Fibroblast of skin of right biceps (primary cell): ENCODE results near the gene C16orf74.
A peak's percentile ranks its signal among the peaks of the same experiment; 100 is the strongest.

Experiments
- DNase-seq: peaks from one replicate; pipeline ENCODE4 v3.0.0-alpha.2; 2013

C16orf74 gene

DNA sequence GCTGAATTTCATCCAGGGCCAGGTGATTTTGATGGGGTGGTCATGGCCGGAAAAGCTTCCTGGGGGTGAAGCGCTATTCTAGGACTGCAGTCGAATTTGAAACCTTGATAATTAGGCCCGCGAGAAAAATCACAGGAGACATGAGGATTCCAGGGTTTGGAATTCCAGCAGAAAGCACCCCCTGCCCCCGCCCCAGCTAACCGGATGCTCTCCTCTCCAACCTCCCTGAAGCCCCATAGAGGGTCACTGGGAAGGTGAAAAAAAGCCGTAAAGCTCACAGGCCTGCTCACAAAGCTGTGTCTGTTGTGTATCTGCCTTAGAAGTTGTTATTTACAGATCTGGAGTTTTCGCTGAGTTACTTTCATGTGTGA, 61.0 kb downstream of the C16orf74 start:
- no peak for DNase-seq

DNA sequence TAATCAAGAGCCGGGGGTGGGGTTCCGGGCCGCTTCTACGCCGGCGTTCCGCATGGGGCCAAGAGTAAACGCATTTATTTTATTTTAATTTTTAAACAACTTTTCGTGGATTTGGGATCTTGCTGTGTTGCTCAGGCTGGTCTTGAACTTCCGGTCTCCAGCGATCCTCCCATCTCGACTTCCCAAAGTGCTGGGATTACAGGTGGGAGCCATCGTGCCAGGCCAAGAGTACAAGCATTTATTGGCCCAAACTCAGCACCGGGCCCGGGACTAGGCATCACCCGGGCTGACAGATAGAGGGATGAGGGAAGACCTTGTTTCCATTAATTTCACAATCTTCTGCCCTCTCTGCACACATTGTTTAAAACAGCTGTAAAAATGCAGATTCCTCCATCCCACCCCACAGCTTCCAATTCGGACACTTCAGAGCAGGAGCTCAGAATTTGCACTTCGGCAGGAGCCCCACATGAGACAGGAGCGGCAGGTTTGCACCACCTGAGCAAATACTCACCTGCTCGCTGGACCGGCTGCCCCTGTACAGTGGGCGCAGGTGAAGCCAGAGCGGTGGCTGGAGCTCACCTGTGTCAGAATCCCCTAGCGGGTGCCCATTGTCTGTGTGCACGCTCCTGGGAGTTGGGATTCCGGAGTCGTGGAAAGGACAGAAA, 61.5 kb downstream of the C16orf74 start:
- DNase-seq: no peak

DNA sequence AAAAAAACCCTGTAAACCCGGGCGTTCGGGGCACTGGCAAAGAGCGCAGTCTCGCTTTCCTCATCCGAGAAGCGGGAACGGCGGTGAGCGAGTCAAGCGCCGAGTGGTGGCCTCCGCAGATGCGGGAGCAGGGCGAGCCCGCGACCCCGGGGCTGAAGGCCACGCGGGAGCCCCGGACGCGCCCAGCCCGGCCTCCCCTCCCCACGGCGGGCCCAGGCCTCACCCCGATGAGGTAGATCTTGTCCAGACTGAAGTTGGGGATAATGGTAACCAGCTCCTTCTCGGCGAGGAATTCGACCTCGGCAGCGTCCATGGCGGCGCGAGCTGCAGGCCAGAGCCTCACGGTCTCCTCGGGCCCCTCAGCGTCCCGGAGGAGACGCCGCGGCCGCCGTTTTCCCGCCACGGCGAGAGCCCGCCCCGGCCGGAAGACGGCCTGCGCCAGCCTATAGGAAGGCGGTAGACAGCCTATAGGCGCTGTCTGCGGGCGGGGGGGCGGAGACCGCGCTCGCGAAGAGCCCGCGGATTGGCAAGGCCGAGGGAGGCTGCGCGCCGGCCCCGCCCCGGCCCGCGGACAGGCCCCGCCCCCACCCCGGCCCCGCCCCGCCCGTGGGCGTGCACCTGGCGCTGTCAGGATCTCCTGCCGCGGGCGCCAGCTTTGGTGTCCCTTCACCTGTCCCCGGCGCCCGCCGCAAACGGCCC, 62.2 kb downstream of the C16orf74 start, which contains the start of gene GINS2:
Gene GINS2 (minus strand): TSS at position 369 of the 699 bp plus-strand sequence. CDS start 56 bp downstream, at position 313.
- DNase-seq: peak; percentile 92

DNA sequence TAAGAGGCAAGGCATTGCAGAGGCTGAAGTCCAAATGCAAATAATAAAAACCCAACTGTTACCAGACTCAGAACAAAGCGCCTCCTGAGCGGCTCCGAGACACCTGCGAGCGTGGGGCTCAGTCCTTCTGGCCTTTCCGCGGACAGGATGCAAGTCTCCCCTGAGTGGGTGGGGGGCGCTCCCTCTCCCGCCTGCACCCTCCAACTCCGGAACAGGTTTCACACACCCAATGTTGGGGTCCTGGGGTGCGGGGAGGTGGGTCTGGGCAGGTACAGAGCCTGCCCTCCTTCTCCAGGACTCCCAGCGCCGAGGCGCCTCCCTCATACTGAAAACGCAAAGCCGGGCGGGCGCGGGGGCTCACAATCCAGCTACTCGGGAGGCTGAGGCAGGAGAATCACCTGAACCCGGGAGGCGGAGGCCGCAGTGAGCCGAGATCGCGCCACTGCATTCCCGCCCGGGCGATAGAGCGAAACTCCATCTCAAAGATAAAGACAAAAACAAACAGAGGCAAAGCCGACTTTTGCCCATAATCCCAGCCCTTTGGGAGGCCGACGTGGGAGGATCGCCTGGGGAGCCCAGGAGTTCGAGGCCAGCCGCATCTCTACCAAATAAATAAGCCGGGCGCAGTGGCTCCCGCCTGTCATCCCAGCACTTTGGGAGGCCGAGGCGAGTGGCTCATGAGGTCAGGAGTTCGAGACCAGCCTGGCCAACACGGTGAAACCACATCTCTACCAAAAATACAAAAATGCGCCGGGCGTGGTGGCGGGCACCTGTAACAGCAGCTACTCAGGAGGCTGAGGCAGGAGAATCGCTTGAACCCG, 63.0 kb downstream of the C16orf74 start:
- no peak for DNase-seq

DNA sequence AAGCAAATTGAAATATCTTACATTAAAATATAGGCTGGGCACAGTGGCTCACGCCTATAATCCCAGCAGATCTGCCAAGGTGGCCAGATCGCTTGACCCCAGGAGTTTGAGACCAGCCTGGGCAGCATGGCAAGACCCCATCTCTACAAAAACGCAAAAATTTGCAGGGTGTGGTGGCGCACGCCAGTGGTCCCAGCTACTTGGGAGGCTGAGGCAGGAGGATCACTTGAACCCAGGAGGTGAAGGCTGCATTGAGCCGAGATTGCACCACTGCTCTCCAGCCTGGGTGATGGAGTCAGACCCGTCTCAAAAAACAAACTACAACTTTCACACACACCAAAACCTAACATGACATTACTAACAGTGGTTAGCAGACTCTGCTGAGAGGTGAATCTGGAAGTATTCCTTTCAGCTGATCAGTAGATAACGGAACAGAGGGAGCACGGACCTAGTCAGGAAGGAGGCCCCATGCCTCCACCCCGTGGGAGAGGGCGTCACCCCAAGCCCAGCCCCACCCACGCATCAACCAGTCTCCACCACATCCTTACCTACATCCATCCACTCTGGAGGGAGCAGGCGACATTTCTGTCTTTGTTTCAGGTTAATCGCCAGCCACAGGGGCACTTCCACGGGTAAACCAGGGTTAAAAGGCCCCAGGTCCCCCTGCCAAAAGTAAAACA, 63.8 kb downstream of the C16orf74 start:
- DNase-seq: no peak

DNA sequence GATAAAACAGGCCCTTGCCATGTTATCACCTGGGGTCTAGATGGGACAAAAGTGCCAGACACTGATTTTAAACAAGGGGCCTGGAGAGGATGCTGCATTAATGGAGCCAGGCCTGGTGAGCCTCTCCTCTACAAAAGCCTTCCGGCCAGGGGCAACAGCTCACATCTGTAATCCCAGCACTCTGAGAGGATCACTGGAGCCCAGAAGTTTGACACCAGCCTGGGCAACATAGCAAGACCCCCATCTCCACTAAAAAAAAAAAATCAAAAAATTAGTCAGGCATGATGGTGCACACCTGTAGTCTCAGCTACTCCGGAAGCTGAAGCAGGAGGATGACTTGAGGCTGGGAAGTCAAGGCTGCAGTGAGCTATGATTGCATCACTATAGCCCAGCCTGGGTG, 65.6 kb downstream of the C16orf74 start:
- no peak for DNase-seq

DNA sequence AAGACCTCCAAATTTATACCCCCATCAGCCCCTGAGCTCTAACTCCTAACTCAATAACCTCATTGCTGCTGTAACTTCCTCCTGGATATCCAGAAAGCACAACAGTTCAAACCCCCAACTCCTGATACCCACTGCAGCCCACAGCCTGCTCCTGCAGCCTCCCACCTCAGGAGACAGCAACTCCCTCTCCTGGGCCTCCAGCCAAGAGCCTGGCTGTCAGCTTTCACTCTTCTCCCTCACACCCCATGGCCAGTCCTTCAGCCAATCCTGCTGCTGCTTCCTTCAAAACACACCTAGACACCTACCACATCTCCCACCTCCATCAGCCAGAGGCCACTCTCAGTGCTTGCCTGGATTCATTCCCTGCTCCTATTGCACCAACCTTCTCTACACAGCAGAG, 67.5 kb downstream of the C16orf74 start:
- DNase-seq: no peak

DNA sequence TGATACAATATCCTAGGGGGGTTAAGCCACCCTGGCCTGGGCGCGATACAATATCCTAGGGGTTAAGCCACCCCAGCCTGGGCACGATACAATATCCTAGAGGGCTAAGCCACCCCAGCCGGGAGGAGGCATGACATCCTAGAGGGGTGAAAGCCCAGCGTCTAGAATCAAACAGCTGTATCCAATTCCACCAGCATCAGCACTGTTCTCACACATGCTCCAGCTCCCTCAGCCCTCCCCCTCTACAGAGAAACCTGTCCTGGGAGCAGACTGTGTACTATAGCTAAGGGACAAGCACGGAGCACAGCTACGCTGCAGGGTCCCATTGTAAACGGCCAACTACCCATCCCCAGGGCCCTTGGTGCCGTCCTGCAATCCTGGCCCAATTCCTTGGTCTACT, 68.4 kb downstream of the C16orf74 start:
- DNase-seq: no peak

DNA sequence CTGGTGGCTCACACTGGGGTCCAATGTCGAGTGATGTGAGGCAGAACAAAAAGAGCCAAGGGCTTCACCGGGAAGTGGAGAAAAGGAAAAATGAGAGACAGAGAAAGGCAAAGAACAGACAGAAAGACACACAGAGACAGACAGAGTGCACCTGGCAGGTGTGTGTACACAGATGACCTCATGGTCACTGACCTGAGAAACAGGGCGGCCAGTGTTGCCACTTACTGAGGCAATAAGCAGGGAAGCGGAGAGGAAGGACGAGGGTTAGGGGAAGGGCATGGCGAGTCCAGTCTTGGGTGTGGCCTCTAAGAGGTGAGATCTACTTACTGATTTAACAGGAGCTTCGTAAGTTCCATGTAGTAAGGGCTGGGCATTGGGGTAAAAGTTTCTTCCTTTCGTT, 69.6 kb downstream of the C16orf74 start:
- no peak for DNase-seq

DNA sequence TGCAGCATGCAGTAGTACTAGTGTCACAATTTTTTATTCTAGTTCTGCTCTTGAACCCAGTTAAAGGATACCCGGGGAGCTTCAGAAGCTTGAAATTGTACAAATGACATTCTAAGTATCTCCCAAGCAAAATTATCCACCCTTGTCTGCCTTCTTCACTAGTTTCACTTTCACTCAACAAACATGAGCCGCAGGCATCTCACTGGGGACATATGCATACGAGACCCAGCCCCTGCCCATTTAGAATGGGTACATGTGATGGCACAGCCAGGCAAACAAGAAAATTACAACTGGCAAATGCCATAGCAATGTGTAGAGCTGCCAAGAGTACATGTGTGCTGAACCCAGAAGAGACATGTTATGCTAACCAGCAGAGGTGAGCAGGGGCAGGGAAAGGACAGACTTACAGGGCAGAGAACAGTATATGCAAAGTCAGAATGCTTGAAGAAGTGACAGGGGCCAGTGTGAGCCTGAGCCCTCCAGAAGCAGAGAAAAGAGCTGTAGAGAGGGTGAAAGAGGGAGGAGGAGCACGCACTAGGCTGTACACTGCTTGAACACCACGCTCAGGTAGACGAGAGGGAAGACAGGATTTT, 70.4 kb downstream of the C16orf74 start:
- DNase-seq: no peak

DNA sequence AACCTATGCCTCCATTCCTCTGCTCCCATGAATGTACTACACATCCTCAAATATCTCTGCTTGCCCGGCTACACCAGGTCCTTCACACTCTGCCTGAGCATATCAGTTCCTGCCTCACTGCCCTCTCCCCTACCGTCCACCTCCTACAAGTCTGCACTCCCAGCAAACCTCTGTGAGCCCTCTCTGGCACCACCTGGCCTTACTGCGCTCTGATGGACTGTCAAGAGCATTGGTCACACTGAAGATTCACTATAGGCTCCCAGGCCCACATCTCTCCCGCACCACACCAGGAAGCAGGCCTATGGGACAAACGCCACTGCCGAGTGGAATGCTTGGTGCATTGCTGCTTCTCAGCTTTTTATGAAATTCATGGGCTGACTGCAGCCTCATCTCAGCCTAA, 71.0 kb downstream of the C16orf74 start:
- no peak for DNase-seq

DNA sequence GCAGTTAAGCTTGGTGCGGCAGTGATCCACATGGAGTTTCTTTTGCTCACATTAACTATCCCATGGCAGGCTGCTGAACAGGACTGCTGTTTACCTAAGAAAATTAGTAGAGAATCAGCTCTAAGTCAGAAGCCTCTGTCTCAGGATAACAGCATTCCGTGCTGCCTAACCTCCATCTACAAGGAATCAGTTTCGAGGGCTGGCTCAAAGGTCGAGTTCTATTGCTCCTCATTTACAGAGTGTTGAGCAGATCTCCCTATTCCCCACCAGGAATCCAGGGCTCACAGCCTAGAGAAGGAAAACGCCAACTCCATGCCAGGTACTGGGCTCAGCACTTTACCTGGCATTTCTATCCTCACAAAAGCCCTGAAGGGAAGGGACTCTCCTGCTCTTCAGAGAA, 72.1 kb downstream of the C16orf74 start:
- no peak for DNase-seq

DNA sequence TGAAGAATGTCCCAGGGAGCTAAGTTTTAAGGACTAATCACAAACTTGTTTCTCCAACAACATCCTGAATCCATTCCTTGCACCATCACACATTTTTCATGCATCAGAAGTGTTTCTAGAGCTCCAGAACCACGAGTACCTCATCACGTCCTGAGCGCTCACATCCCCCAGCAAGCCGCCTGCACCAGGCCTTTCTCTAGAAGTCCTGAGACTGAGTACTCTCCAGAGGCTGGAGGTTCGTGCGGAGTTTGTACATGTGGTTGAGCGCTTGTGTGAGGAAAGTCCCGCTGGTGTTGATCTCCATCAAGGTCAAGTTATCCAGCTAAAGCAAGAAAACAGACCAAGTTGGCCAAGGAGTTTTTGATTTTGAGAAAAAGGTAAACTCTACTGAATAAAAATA, 72.9 kb downstream of the C16orf74 start:
- no peak for DNase-seq

DNA sequence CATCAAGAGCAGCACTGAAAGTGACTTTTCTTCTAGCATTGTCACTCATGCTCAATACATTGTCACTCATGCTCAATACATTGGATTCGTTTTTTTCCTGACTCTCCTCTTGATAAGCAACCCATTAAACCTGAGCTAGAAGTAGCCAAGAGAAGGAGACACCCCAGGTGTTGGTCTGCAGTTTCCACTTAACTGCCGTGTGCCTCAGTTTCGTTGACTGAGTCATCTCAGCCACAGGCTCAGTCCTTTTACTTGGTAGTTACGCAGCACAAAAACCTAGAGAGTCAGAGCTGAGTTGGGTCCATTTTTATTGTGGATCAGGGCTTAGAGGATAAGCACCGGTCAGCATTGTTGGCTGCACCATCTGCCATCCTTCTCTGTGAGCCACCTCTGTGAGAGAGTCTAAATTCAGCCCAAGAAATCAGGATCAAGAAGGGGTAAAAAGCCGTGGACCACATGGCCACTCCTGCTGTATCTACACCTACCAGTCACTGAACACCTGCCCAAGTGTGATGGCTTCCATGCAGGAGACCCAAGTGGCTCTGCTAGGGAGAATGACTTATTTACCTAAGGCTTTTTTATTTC, 73.4 kb downstream of the C16orf74 start:
- DNase-seq: no peak

DNA sequence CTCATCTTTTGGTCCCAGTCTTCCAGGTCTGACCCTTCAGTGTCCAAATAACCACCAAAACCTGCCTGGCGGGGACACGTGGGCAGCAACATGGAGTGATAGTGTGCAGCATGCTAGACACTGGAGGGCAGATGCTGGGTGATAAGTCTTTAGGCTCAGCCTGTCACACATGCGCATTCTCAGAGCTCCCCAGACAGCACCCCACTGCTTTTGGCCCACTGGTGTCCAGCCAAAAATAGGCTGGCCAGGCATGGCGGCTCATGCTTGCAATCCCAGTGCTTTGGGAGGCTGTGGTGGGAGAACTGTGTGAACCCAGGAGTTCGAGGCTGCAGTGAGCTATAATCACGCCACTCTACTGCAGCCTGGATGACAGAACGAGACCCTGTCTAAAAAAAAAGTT, 74.4 kb downstream of the C16orf74 start:
- DNase-seq: no peak

DNA sequence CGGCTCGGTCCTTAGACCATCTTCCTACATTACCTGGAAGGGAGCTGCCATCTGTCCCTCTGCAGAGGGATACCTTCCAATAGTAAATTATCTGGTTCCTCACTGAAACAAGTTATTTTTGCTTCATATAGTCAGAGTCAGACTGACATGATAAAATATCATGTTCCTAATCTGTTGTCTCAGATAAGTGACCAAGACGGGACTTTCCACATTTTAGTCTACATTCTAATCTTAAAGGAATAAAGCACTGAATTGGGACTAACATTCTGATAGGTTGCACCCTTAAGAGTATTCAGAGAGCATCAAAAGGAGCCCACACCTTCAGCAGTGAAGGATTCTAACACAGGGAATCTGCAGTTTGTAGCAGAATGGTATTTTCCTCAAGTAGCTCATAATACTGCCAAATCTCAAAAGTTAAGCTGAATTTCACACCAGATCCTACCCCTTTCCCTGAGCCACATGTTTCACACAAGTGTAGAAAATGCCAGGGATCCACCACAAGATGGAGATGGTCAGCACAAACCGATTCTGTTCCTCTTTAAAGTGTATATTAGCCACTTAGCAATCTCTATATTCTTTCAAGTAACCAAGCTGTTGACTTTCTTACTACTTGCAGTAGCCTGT, 75.5 kb downstream of the C16orf74 start:
- peak; percentile 29 for DNase-seq

DNA sequence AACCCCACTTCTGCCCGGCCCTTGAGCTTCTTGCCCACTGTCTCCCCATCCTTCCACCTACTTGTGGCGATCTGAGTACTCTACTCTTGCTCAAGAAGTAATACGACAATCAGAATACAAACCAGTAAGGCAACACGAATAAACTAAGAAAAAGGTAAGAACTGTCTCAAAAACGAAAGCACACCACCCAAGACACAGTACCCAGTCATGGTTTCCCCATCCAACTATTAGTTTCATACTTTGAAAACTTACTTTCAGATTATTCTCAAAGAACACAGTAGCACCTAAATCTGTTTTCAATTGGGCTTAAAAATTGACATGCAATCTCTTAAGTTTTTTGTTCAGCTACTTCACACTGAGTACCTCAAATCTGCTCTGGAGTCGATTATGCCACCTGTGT, 76.1 kb downstream of the C16orf74 start:
- DNase-seq: no peak

DNA sequence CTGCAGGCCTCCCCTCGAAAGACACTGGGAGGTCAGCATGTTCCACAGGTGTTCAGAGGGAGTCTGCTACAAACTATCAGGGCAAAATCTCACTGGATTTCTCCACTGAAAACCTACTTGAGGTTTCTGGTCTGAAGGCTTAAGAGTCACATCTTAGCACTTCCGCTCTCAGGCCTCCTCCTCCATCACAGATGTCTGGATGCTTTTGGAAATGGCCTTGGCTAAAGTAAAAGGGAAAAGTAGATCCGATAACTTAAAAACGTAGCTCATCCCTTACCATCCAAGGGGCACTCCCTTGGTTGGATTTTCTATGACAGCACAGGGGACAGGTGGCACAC, 76.5 kb downstream of the C16orf74 start:
- no peak for DNase-seq

DNA sequence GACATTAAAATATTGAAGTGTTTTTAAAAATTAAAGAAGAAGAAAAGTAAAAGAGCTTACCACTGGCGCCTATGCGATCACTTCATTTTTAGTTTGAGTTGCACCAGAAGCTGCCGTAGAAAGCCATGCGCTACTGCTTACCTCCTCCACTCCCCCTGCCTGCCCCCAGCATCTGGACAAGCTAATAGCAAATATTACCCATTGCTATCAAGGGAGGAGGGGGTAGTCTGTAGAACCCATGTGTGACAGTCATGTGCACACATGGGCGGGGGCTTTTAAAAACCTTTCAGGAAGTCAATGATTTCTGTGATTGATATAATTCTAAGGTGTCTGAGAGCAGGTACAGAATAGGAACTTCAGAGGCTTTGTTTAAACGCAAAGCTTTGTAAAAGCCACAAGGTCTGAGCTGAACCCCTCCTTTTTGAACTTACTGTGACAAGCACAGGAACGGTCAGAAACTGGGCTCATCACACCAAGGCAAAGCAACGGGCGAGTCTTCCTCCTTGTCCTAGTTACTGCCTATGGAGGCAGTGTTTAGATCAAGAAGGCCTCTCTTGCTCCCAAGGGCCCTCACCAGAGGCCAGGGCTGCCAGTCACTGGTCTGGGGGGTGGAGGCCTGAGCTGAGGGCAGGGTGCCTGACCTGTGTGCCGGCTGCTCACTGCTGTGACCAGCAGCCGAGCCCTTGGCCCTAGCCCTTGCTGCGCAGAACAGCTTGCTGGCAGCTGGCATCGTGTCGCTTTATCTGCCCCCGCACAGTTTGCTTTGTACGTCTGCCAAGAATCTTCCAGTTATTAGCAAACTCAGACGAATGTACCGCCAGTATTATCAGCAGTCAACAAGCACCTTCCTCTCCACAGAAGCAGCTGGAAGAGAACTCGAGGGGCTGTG, 77.1 kb downstream of the C16orf74 start:
- peak; percentile 23 for DNase-seq

DNA sequence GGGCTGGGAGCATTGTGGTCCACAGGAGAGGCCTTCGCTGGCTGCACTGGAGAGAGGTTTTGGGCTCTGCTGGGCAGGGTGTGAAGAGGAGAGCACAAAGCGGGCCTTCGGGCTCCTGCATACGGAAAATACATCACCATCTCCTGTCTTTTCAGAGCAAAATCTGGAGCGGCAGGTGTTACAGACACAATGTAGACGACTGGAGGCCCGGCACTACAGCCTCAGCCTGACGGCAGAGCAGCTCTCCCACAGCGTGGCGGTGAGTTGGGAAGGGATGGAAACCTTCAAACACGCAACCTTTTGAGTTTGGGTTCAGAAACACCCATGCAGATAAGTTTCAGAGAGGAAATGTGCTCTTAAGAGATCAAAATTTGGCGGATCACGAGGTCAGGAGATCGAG, 80.1 kb downstream of the C16orf74 start:
- no peak for DNase-seq
